HepG2 (cell line): ENCODE results near the gene THRSP. TPM values are rescaled to one million over a fixed set of nuclear protein-coding genes. Genes with fewer than 3 reads are reported as not detected.

Experiments used
- CENPT ChIP-seq: sonication (generic); formaldehyde crosslinking; IDR thresholded peaks from 2 replicates; pipeline ENCODE4 v1.8.0; 2022; ENCODE audit warnings: low read depth, mild to moderate bottlenecking, moderate library complexity, missing genetic modification reagents
- EED ChIP-seq: sonication (generic); formaldehyde crosslinking; IDR thresholded peaks from 2 replicates; pipeline ENCODE4 v1.5.0; 2020; ENCODE audit warnings: mild to moderate bottlenecking, missing genetic modification reagents
- FOXK1 ChIP-seq: sonication (generic); formaldehyde crosslinking; IDR thresholded peaks from 2 replicates; pipeline ENCODE4 v1.4.0; 2020; ENCODE audit warnings: low read depth, missing genetic modification reagents, borderline replicate concordance
- GMEB1 ChIP-seq: sonication (generic); formaldehyde crosslinking; IDR thresholded peaks from 2 replicates; pipeline ENCODE4 v1.5.1; 2020; ENCODE audit warnings: missing genetic modification reagents, mild to moderate bottlenecking, borderline replicate concordance
- NFE2L1 ChIP-seq: sonication (generic); formaldehyde crosslinking; IDR thresholded peaks from 2 replicates; pipeline ENCODE4 v1.4.0; 2020; ENCODE audit warnings: missing genetic modification reagents, mild to moderate bottlenecking, borderline replicate concordance
- RARG ChIP-seq: sonication (generic); formaldehyde crosslinking; IDR thresholded peaks from 2 replicates; pipeline ENCODE4 v1.4.0; 2020; ENCODE audit warnings: low read depth, mild to moderate bottlenecking, missing genetic modification reagents
- TAF15 ChIP-seq: fragments of 200-400 bp; formaldehyde crosslinking; IDR thresholded peaks from one replicate; pipeline ENCODE4 v1.6.1; 2018; ENCODE audit warnings: mild to moderate bottlenecking, low read depth, low read length; ENCODE audit not compliant: poor library complexity, severe bottlenecking
- TRIM24 ChIP-seq: sonication (generic); formaldehyde crosslinking; IDR thresholded peaks from 2 replicates; pipeline ENCODE4 v1.8.0; 2022; ENCODE audit warnings: mild to moderate bottlenecking, missing genetic modification reagents
- ZFP36 ChIP-seq: fragments of 150-350 bp; IDR thresholded peaks from 2 replicates; pipeline ENCODE4 v1.6.1; 2018; ENCODE audit warnings: borderline replicate concordance, low read length, low read depth; ENCODE audit not compliant: partially characterized antibody
- ZKSCAN1 ChIP-seq: fragments of 150-350 bp; IDR thresholded peaks from 2 replicates; pipeline ENCODE4 v1.6.1; 2014; ENCODE audit warnings: low read length
- ZNF317 ChIP-seq: sonication (generic); formaldehyde crosslinking; IDR thresholded peaks from 2 replicates; pipeline ENCODE4 v1.5.0; 2020; ENCODE audit warnings: mild to moderate bottlenecking, missing genetic modification reagents
- ZNF362 ChIP-seq: sonication (generic); formaldehyde crosslinking; IDR thresholded peaks from 2 replicates; pipeline ENCODE4 v1.4.0; 2020; ENCODE audit warnings: missing genetic modification reagents, mild to moderate bottlenecking, borderline replicate concordance
- ZNF512B ChIP-seq: sonication (generic); formaldehyde crosslinking; IDR thresholded peaks from 2 replicates; pipeline ENCODE4 v1.5.1; 2020; ENCODE audit warnings: missing genetic modification reagents, mild to moderate bottlenecking, borderline replicate concordance
- ZNF839 ChIP-seq: sonication (generic); formaldehyde crosslinking; IDR thresholded peaks from 2 replicates; pipeline ENCODE4 v1.4.0; 2020; ENCODE audit warnings: missing genetic modification reagents, mild to moderate bottlenecking, borderline replicate concordance
- ZSCAN29 ChIP-seq: sonication (generic); formaldehyde crosslinking; conservative IDR thresholded peaks from 2 replicates; pipeline ENCODE4 v1.4.0; 2020; ENCODE audit warnings: mild to moderate bottlenecking, missing genetic modification reagents
- polyA plus RNA-seq, 8 experiments: library from polyadenylated mRNA; depleted of rRNA in 3 of 8; stranded (reverse) in 7 of 8; unstranded in 1 of 8; fragments of >200 nt; fragmentation: Illumina TruSeq in 4 of 8; extraction: Trizol in 4 of 8; gene quantifications; 2 replicates each; pipeline versions ENCODE4 v1.2.1 to v1.2.3, GENCODE V29; 2011 to 2016; ENCODE audit warnings: low read depth in 4 of 8, missing spikeins in 1 of 8, mixed read lengths in 1 of 8; ENCODE audit not compliant: insufficient read depth in 1 of 8
- total RNA-seq, 5 experiments: library from RNA; depleted of rRNA; stranded (reverse); fragments of >200 nt; fragmentation: Illumina TruSeq; extraction: Trizol; gene quantifications; 2 replicates each; pipeline ENCODE4 v1.2.3, GENCODE V29; 2016; ENCODE audit warnings: low read depth in 1 of 5

The THRSP gene
- total and polyA plus RNA-seq, 2 of the 13 experiments (the other 11 are each of a cell fraction or from before 2014, with no cell fraction given), result 0.13 to 0.58 TPM

GRCh38 chr11:78022397-78023396 lies 41.0 kb upstream of the THRSP start, which contains the start of gene KCTD14 (continued):
- no peak for TF ChIP-seq TAF15
- peak; percentile 90 for TF ChIP-seq ZNF512B (CRISPR knock-in tag)
- TF ChIP-seq GMEB1 (CRISPR knock-in tag), result no peak
- peak; percentile 60; the same call in 1 of the 2 replicates for TF ChIP-seq EED
- no peak for TF ChIP-seq ZFP36
- no peak for TF ChIP-seq TRIM24
- TF ChIP-seq CENPT (CRISPR knock-in tag), result no peak
- no peak for TF ChIP-seq ZNF839 (CRISPR knock-in tag)
- no peak for TF ChIP-seq RARG
- TF ChIP-seq ZSCAN29 (CRISPR knock-in tag), result peak; percentile 89
- TF ChIP-seq ZNF317, result no peak; the same call in none of the 2 replicates
- TF ChIP-seq ZNF362, result peak; percentile 68; the same call in 1 of the 2 replicates
- TF ChIP-seq NFE2L1, result no peak
- TF ChIP-seq FOXK1 (CRISPR knock-in tag), result no peak; the same call in 1 of the 2 replicates
- no peak for TF ChIP-seq ZKSCAN1
